SJCRH30 (cell line): Measurements from ENCODE around the gene RPUSD1. TPM values are rescaled to one million over a fixed set of nuclear protein-coding genes. Genes with fewer than 3 reads are reported as not detected.

Source experiments
- DNase-seq, 2 experiments: peaks; one replicate each; pipeline ENCODE4 v3.0.0-alpha.2; 2015 to 2020
- H3K27ac ChIP-seq: fragments of 250-450 bp; sonication (Bioruptor Pico); 2 replicates; pipeline ENCODE4 v1.5.1; 2020; ENCODE audit warnings: mild to moderate bottlenecking, moderate library complexity
- H3K27me3 ChIP-seq: fragments of 250-450 bp; sonication (Bioruptor Pico); 2 replicates; pipeline ENCODE4 v1.5.1; 2020; ENCODE audit warnings: mild to moderate bottlenecking, moderate library complexity
- H3K36me3 ChIP-seq: fragments of 250-450 bp; sonication (Bioruptor Pico); 2 replicates; pipeline ENCODE4 v1.5.1; 2020; ENCODE audit warnings: mild to moderate bottlenecking, moderate library complexity
- H3K4me1 ChIP-seq: fragments of 250-450 bp; sonication (Bioruptor Pico); 2 replicates; pipeline ENCODE4 v1.5.1; 2020; ENCODE audit warnings: mild to moderate bottlenecking, moderate library complexity
- H3K4me3 ChIP-seq: fragments of 250-450 bp; sonication (Bioruptor Pico); 2 replicates; pipeline ENCODE4 v1.5.1; 2020; ENCODE audit warnings: mild to moderate bottlenecking, moderate library complexity
- H3K9me3 ChIP-seq: fragments of 250-450 bp; sonication (Bioruptor Pico); replicated peaks from 2 replicates; pipeline ENCODE4 v1.5.1; 2020; ENCODE audit warnings: mild to moderate bottlenecking, moderate library complexity
- total RNA-seq: library from RNA; depleted of rRNA; stranded (reverse); fragments of >200 nt; shearing (Covaris generic); gene quantifications from 2 replicates; pipeline ENCODE4 v1.2.3, GENCODE V29; 2014

Gene RPUSD1
- total RNA-seq, 1 experiment from 2014 or later, result 35.5 TPM

GRCh38 chr16:797686-798085 lies 9.5 kb upstream of the RPUSD1 start:
- no peaks in the 10 kb centered on the region for H3K27me3 ChIP-seq
- H3K36me3 ChIP-seq, result peaks cover 43% of the 10 kb centered on the region
- DNase-seq, result no peak
- no peak overlapping the region for H3K27ac ChIP-seq
- peaks cover 12% of the 10 kb centered on the region for H3K4me1 ChIP-seq
- no peak overlapping the region for H3K4me3 ChIP-seq
- no peaks in the 10 kb centered on the region for H3K9me3 ChIP-seq

GRCh38 chr16:797120-797420 lies 8.9 kb upstream of the RPUSD1 start:
- peak; percentile 29 to 43 for DNase-seq
- Histone ChIP-seq H3K27ac (no peak overlapping the region), H3K27me3 (no peaks in the 10 kb centered on the region), H3K36me3 (peaks cover 49% of the 10 kb centered on the region), H3K9me3 (no peaks in the 10 kb centered on the region), H3K4me3 (no peak overlapping the region), H3K4me1 (peaks cover 6% of the 10 kb centered on the region)

- DNase-seq, result no peak
- Histone ChIP-seq H3K4me3 (no peak overlapping the region), H3K9me3 (no peaks in the 10 kb centered on the region), H3K27ac (no peak overlapping the region), H3K27me3 (no peaks in the 10 kb centered on the region), H3K36me3 (peaks cover 55% of the 10 kb centered on the region), H3K4me1 (peaks cover 6% of the 10 kb centered on the region)
These were observed 8.3 kb upstream of the RPUSD1 start for GRCh38 chr16:796296-797119.

GRCh38 chr16:795580-796229 lies 7.5 kb upstream of the RPUSD1 start:
- Histone ChIP-seq H3K27ac (no peak overlapping the region), H3K4me1 (peaks cover under 1% of the 10 kb centered on the region; the same call in 1 of the 2 replicates), H3K9me3 (no peaks in the 10 kb centered on the region), H3K4me3 (no peak overlapping the region), H3K36me3 (peaks cover 63% of the 10 kb centered on the region), H3K27me3 (no peaks in the 10 kb centered on the region)
- no peak for DNase-seq

- DNase-seq, result no peak
These were observed 6.8 kb upstream of the RPUSD1 start for GRCh38 chr16:794853-795466.

GRCh38 chr16:794091-794822 lies 6.1 kb upstream of the RPUSD1 start:
- peaks cover 75% of the 10 kb centered on the region for H3K36me3 ChIP-seq
- H3K27ac ChIP-seq, result no peak overlapping the region

More at GRCh38 chr16:794853-795466, 6.8 kb upstream of the RPUSD1 start:
- Histone ChIP-seq H3K36me3 (peaks cover 70% of the 10 kb centered on the region), H3K27me3 (no peaks in the 10 kb centered on the region), H3K27ac (no peak overlapping the region), H3K9me3 (no peaks in the 10 kb centered on the region), H3K4me3 (no peak overlapping the region), H3K4me1 (no peaks in the 10 kb centered on the region; the same call in 1 of the 2 replicates)

GRCh38 chr16:793414-793813 lies 5.2 kb upstream of the RPUSD1 start:
- H3K36me3 ChIP-seq, result peaks cover 75% of the 10 kb centered on the region
- no peak for DNase-seq
- no peak overlapping the region for H3K27ac ChIP-seq
- no peaks in the 10 kb centered on the region for H3K9me3 ChIP-seq
- no peaks in the 10 kb centered on the region for H3K27me3 ChIP-seq
- H3K4me3 ChIP-seq, result no peak overlapping the region
- peaks cover 4% of the 10 kb centered on the region; the same call in 1 of the 2 replicates for H3K4me1 ChIP-seq

More at GRCh38 chr16:794091-794822, 6.1 kb upstream of the RPUSD1 start:
- no peaks in the 10 kb centered on the region for H3K27me3 ChIP-seq
- H3K4me3 ChIP-seq, result no peak overlapping the region
- DNase-seq, result no peak
- H3K4me1 ChIP-seq, result peaks cover 4% of the 10 kb centered on the region; the same call in 1 of the 2 replicates
- no peaks in the 10 kb centered on the region for H3K9me3 ChIP-seq

GRCh38 chr16:792221-792995 lies 4.2 kb upstream of the RPUSD1 start:
- H3K36me3 ChIP-seq, result peaks cover 71% of the 10 kb centered on the region
- H3K27ac ChIP-seq, result no peak overlapping the region
- H3K4me3 ChIP-seq, result no peak overlapping the region
- H3K4me1 ChIP-seq, result peaks cover 4% of the 10 kb centered on the region; the same call in 1 of the 2 replicates
- H3K9me3 ChIP-seq, result no peaks in the 10 kb centered on the region
- DNase-seq, result no peak
- H3K27me3 ChIP-seq, result no peaks in the 10 kb centered on the region

GRCh38 chr16:791131-791530 lies 3.0 kb upstream of the RPUSD1 start:
- H3K4me1 ChIP-seq, result peaks cover 4% of the 10 kb centered on the region; the same call in 1 of the 2 replicates
- no peak for DNase-seq
- no peaks in the 10 kb centered on the region for H3K9me3 ChIP-seq
- H3K4me3 ChIP-seq, result no peak overlapping the region
- no peaks in the 10 kb centered on the region for H3K27me3 ChIP-seq
- peaks cover 58% of the 10 kb centered on the region for H3K36me3 ChIP-seq
- no peak overlapping the region for H3K27ac ChIP-seq

- DNase-seq, result no peak
- Histone ChIP-seq H3K27ac (no peak overlapping the region), H3K27me3 (no peaks in the 10 kb centered on the region), H3K36me3 (peaks cover 52% of the 10 kb centered on the region), H3K9me3 (no peaks in the 10 kb centered on the region), H3K4me3 (no peak overlapping the region), H3K4me1 (peaks cover 4% of the 10 kb centered on the region; the same call in 1 of the 2 replicates)
These were observed 1.9 kb upstream of the RPUSD1 start for GRCh38 chr16:790086-790485.

- Histone ChIP-seq H3K9me3 (no peaks in the 10 kb centered on the region), H3K4me3 (peak overlapping the region; percentile 99), H3K36me3 (peaks cover 46% of the 10 kb centered on the region), H3K4me1 (peaks cover 4% of the 10 kb centered on the region; the same call in 1 of the 2 replicates), H3K27me3 (no peaks in the 10 kb centered on the region), H3K27ac (peak overlapping the region; percentile 78; the same call in 1 of the 2 replicates)
- no peak for DNase-seq
These were observed 1.1 kb upstream of the RPUSD1 start for GRCh38 chr16:789191-789850.

- Histone ChIP-seq H3K9me3 (no peaks in the 10 kb centered on the region), H3K4me1 (peaks cover 10% of the 10 kb centered on the region; the same call in 1 of the 2 replicates), H3K27ac (peak within 1 kb of the TSS; percentile 78), H3K36me3 (peaks cover 40% of the 10 kb centered on the region), H3K27me3 (no peaks in the 10 kb centered on the region), H3K4me3 (peak within 1 kb of the TSS; percentile 99)
- DNase-seq, result peak; percentile 87 to 92
These were observed 382 bp upstream of the RPUSD1 start, which contains the start of gene CHTF18 for GRCh38 chr16:788399-789126. Gene CHTF18, plus strand, starts transcription at chr16:788620. Its CDS starts 65 bp downstream, at chr16:788685.
